Astrocyte of the spinal cord (primary cell): ENCODE results near the gene STKLD1.
A peak's percentile ranks its signal among the peaks of the same experiment; 100 is the strongest.

Experiments used
- DNase-seq: peaks from one replicate; pipeline ENCODE4 v3.0.0; 2011; ENCODE audit warnings: low read depth, low spot score
- H3K4me3 ChIP-seq: 2 replicates; pipeline ENCODE4 v1.5.1; 2011; ENCODE audit warnings: low read depth, mild to moderate bottlenecking, low read length, moderate library complexity
- CTCF ChIP-seq: IDR thresholded peaks from 2 replicates; pipeline ENCODE4 v1.5.1; 2012; ENCODE audit warnings: low read depth, mild to moderate bottlenecking, low read length, inconsistent platforms
- in situ Hi-C: cut with HindIII; loops from 2 replicates; pipeline ENCODE4 v1.10.0; 2017; ENCODE audit warnings: low sequenced_read_pairs

The STKLD1 gene

GRCh38 chr9:133405508-133406438 lies 29.6 kb downstream of the STKLD1 start:
- in situ Hi-C loops, result no loop called here
- TF ChIP-seq CTCF, result no peak
- no peak overlapping the region for H3K4me3 ChIP-seq
- peak; percentile 15 for DNase-seq

DNA sequence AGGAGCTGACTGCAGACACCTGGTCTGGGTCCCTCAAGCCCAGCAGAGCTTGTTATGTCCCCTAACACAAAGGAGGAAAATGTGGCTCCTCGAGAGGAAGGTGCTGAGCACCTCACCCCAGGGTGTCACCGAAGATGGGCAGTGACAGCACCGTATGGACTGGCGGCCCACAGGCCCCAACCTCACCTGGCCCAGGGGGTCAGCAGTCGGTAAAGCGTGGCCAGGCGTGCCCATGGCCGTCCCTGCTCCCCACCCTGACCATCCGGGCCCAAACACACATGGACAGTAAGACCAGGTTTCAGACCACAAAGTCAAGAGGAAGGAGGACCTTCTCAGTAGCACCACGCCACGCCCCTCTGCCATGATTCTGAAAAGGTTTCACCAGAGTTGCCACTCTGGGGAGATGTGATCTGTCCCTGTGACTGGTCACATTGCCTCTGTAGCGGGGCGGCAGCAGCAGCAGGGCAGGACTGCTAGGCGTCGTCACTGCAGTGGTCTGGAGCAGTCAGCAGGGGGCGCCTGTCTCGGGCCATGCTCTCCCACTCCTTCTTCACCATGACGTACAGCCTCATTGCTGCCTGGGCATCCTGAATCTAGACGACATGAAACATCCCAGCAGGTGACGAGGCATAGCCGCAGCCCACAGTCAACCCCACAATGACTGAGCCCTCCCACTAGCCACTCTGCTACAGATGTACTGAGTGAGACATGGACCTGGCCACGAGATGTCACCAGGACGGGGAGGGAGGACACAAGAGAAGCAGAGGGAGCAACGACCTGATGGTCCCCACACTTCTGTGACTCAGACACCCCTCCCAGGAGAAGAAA lies 30.5 kb downstream of the STKLD1 start:
- peak; percentile 97 for TF ChIP-seq CTCF
- H3K4me3 ChIP-seq, result no peak overlapping the region
- DNase-seq, result peak; percentile 71
- in situ Hi-C loops, result no loop called here

DNA sequence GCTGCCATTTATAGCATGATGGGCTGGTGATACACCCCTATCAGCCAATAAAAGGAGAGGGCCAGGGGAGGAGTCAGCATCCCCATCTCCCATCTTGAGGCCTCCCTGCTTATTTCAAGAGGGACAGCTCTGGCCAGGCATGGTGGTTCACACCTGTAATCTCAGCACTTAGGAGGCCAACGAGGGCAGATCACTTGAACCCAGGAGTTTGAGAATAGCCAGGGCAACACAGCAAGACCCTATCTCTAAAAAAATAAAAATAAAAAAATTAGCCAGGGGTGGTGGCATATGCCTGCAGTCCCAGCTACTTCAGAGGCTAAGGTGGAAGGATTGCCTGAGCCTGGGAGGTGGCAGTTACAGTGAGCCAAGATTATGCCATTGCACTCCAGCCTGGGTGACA lies 31.9 kb downstream of the STKLD1 start:
- in situ Hi-C loops, result no loop called here
- no peak for TF ChIP-seq CTCF
- no peak overlapping the region for H3K4me3 ChIP-seq
- DNase-seq, result no peak

GRCh38 chr9:133415170-133415569 lies 39.0 kb downstream of the STKLD1 start:
- no peak for DNase-seq
- no peak overlapping the region for H3K4me3 ChIP-seq
- TF ChIP-seq CTCF, result no peak
- in situ Hi-C loops, result no loop called here

DNA sequence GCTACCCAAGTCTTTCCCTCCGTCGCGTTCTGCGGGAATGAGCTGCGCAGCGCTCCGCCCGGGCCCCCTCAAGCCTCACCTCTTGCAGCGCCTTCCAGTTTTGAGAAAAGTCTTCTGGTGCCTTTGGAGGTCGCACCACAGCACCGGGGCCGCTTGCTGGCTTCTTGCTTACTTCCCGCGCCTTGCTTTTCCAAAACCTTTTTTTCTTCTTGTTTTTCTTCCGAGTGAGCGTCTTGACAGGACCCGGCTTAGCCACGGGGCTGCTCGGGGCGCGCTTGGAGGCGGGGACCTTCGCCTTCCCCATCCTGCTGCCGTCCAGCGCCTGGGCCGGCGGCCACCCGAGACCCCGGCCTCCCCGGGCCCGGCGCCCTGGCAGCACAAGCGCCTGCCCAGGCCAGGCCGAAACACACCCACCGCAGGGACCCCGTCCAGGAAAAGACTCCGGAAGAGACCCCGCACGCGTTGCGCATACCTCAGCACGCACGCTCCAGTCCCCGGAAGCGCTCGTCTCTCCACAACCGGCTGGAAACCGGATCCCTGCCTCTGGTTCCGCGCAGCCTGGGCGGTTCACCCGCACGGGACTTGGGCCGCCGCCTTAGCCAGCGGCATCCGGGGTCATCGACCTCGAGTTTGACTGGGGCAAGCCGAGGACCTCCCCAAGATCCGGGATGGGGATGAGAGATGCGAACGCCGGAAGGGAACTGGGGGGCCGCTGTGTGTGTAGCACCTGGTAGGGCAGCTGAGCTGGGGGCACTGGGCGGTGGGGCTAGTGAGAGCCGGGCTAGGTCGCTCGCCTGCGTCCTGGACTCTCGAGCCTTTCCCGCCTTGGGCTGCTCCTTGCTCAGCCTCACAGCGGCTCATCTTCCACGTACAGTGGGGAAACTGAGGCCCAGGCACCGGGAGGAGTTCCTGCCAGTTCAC lies 41.6 kb downstream of the STKLD1 start, which contains the start of gene REXO4:
REXO4 (minus strand) TSS at position 470 of the 921 bp plus-strand sequence; CDS start at position 304, 166 bp downstream.
- in situ Hi-C loops, result no loop called here
- peak; percentile 90 for DNase-seq
- peak within 1 kb of the TSS; percentile 93 for H3K4me3 ChIP-seq
- no peak for TF ChIP-seq CTCF

DNA sequence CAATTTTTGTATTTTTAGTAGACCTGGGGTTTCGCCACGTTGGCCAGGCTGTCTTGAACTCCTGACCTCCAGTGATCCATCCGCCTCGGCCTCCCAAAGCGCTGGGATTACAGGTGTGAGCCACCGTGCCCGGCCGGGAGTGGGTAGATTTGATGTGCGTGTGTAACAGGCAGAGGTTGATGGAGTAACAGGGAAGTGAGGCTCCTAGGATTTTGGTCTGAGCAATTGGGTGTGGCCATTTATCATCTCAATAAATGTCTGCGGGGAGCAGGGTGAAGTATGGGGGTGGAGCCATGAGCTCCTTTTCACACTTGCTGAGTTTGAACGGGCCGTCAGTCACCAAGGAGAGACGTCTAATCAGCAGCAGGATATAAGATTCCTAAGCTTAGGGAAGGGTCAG lies 42.8 kb downstream of the STKLD1 start:
- in situ Hi-C loops, result no loop called here
- no peak for TF ChIP-seq CTCF
- no peak for DNase-seq
- H3K4me3 ChIP-seq, result no peak overlapping the region
